ENCODE results near the gene CFAP221. TPM values are rescaled to one million over a fixed set of nuclear protein-coding genes. Genes with fewer than 3 reads are reported as not detected.

CFAP221 gene
- total and polyA plus RNA-seq, 2 donors = 0.14 to 0.41 TPM

GRCh38 chr2:119574108-119574815, 30.0 kb downstream of the CFAP221 start:
- no peak for DNase-seq (ENCODE audit: low read depth in 6 of 9, low spot score in 9 of 9)
- no peak overlapping the region for H3K27ac ChIP-seq (ENCODE audit: low read depth in 1 of 2, low read length in 1 of 2)
- no peak overlapping the region for H3K4me3 ChIP-seq (ENCODE audit: low read length in 2 of 2)
- H3K4me1 ChIP-seq (ENCODE audit: control insufficient read depth in 2 of 2, insufficient read depth in 2 of 2, low read length in 2 of 2) = no peaks in the 10 kb centered on the region
- WGBS = 81% methylated on average over 3 of the region's 3 CpGs
- H3K9me3 ChIP-seq (ENCODE audit: control insufficient read depth in 2 of 2, insufficient read depth in 1 of 2, low read length in 1 of 2) = no peaks in the 10 kb centered on the region
- H3K36me3 ChIP-seq (ENCODE audit: control insufficient read depth in 2 of 2, insufficient read depth in 2 of 2, low read length in 1 of 2) = no peaks in the 10 kb centered on the region
- no peaks in the 10 kb centered on the region for H3K27me3 ChIP-seq (ENCODE audit: control insufficient read depth in 2 of 2, insufficient read depth in 1 of 2, low read length in 1 of 2)

GRCh38 chr2:119574864-119575263, 30.6 kb downstream of the CFAP221 start:
- H3K27ac ChIP-seq (ENCODE audit: low read depth in 1 of 2, low read length in 1 of 2) = no peak overlapping the region
- H3K4me1 ChIP-seq (ENCODE audit: control insufficient read depth in 2 of 2, insufficient read depth in 2 of 2, low read length in 2 of 2) = no peaks in the 10 kb centered on the region
- no peak for DNase-seq (ENCODE audit: low read depth in 6 of 9, low spot score in 9 of 9)
- 71% methylated on average over 2 of the region's 2 CpGs for WGBS
- H3K27me3 ChIP-seq (ENCODE audit: control insufficient read depth in 2 of 2, insufficient read depth in 1 of 2, low read length in 1 of 2) = no peaks in the 10 kb centered on the region
- no peak overlapping the region for H3K4me3 ChIP-seq (ENCODE audit: low read length in 2 of 2)
- no peaks in the 10 kb centered on the region for H3K9me3 ChIP-seq (ENCODE audit: control insufficient read depth in 2 of 2, insufficient read depth in 1 of 2, low read length in 1 of 2)
- no peaks in the 10 kb centered on the region for H3K36me3 ChIP-seq (ENCODE audit: control insufficient read depth in 2 of 2, insufficient read depth in 2 of 2, low read length in 1 of 2)

GRCh38 chr2:119575439-119575838, 31.2 kb downstream of the CFAP221 start:
- Histone ChIP-seq H3K4me1 (ENCODE audit: control insufficient read depth in 2 of 2, insufficient read depth in 2 of 2, low read length in 2 of 2) (no peaks in the 10 kb centered on the region), H3K27me3 (ENCODE audit: control insufficient read depth in 2 of 2, insufficient read depth in 1 of 2, low read length in 1 of 2) (no peaks in the 10 kb centered on the region), H3K4me3 (ENCODE audit: low read length in 2 of 2) (no peak overlapping the region), H3K36me3 (ENCODE audit: control insufficient read depth in 2 of 2, insufficient read depth in 2 of 2, low read length in 1 of 2) (no peaks in the 10 kb centered on the region), H3K9me3 (ENCODE audit: control insufficient read depth in 2 of 2, insufficient read depth in 1 of 2, low read length in 1 of 2) (no peaks in the 10 kb centered on the region), H3K27ac (ENCODE audit: low read depth in 1 of 2, low read length in 1 of 2) (no peak overlapping the region)
- no peak for DNase-seq (ENCODE audit: low read depth in 6 of 9, low spot score in 9 of 9)
- WGBS = 88% methylated on average over 1 of the region's 1 CpG

GRCh38 chr2:119579424-119580295, 35.4 kb downstream of the CFAP221 start:
- Histone ChIP-seq H3K27ac (ENCODE audit: low read depth in 1 of 2, low read length in 1 of 2) (no peak overlapping the region), H3K9me3 (ENCODE audit: control insufficient read depth in 2 of 2, insufficient read depth in 1 of 2, low read length in 1 of 2) (no peaks in the 10 kb centered on the region), H3K4me3 (ENCODE audit: low read length in 2 of 2) (no peak overlapping the region), H3K36me3 (ENCODE audit: control insufficient read depth in 2 of 2, insufficient read depth in 2 of 2, low read length in 1 of 2) (no peaks in the 10 kb centered on the region), H3K4me1 (ENCODE audit: control insufficient read depth in 2 of 2, insufficient read depth in 2 of 2, low read length in 2 of 2) (no peaks in the 10 kb centered on the region), H3K27me3 (ENCODE audit: control insufficient read depth in 2 of 2, insufficient read depth in 1 of 2, low read length in 1 of 2) (no peaks in the 10 kb centered on the region)
- 96% methylated on average over 7 of the region's 7 CpGs for WGBS
- no peak for DNase-seq (ENCODE audit: low read depth in 6 of 9, low spot score in 9 of 9)

GRCh38 chr2:119580550-119581072, 36.4 kb downstream of the CFAP221 start:
- Histone ChIP-seq H3K27me3 (ENCODE audit: control insufficient read depth in 2 of 2, insufficient read depth in 1 of 2, low read length in 1 of 2) (no peaks in the 10 kb centered on the region), H3K9me3 (ENCODE audit: control insufficient read depth in 2 of 2, insufficient read depth in 1 of 2, low read length in 1 of 2) (no peaks in the 10 kb centered on the region), H3K27ac (ENCODE audit: low read depth in 1 of 2, low read length in 1 of 2) (no peak overlapping the region), H3K4me3 (ENCODE audit: low read length in 2 of 2) (no peak overlapping the region), H3K4me1 (ENCODE audit: control insufficient read depth in 2 of 2, insufficient read depth in 2 of 2, low read length in 2 of 2) (no peaks in the 10 kb centered on the region), H3K36me3 (ENCODE audit: control insufficient read depth in 2 of 2, insufficient read depth in 2 of 2, low read length in 1 of 2) (no peaks in the 10 kb centered on the region)
- 90% methylated on average over 4 of the region's 4 CpGs for WGBS
- no peak for DNase-seq (ENCODE audit: low read depth in 6 of 9, low spot score in 9 of 9)

GRCh38 chr2:119583291-119583690, 39.0 kb downstream of the CFAP221 start:
- Histone ChIP-seq H3K27ac (ENCODE audit: low read depth in 1 of 2, low read length in 1 of 2) (no peak overlapping the region), H3K4me3 (ENCODE audit: low read length in 2 of 2) (no peak overlapping the region), H3K9me3 (ENCODE audit: control insufficient read depth in 2 of 2, insufficient read depth in 1 of 2, low read length in 1 of 2) (no peaks in the 10 kb centered on the region), H3K36me3 (ENCODE audit: control insufficient read depth in 2 of 2, insufficient read depth in 2 of 2, low read length in 1 of 2) (no peaks in the 10 kb centered on the region), H3K4me1 (ENCODE audit: control insufficient read depth in 2 of 2, insufficient read depth in 2 of 2, low read length in 2 of 2) (no peaks in the 10 kb centered on the region), H3K27me3 (ENCODE audit: control insufficient read depth in 2 of 2, insufficient read depth in 1 of 2, low read length in 1 of 2) (no peaks in the 10 kb centered on the region)
- no peak for DNase-seq (ENCODE audit: low read depth in 6 of 9, low spot score in 9 of 9)

GRCh38 chr2:119584469-119584868, 40.2 kb downstream of the CFAP221 start:
- no peaks in the 10 kb centered on the region for H3K4me1 ChIP-seq (ENCODE audit: control insufficient read depth in 2 of 2, insufficient read depth in 2 of 2, low read length in 2 of 2)
- no peak overlapping the region for H3K27ac ChIP-seq (ENCODE audit: low read depth in 1 of 2, low read length in 1 of 2)
- no peaks in the 10 kb centered on the region for H3K36me3 ChIP-seq (ENCODE audit: control insufficient read depth in 2 of 2, insufficient read depth in 2 of 2, low read length in 1 of 2)
- no peaks in the 10 kb centered on the region for H3K9me3 ChIP-seq (ENCODE audit: control insufficient read depth in 2 of 2, insufficient read depth in 1 of 2, low read length in 1 of 2)
- H3K27me3 ChIP-seq (ENCODE audit: control insufficient read depth in 2 of 2, insufficient read depth in 1 of 2, low read length in 1 of 2) = no peaks in the 10 kb centered on the region
- no peak overlapping the region for H3K4me3 ChIP-seq (ENCODE audit: low read length in 2 of 2)
- no peak for DNase-seq (ENCODE audit: low read depth in 6 of 9, low spot score in 9 of 9)

- Histone ChIP-seq H3K4me3 (ENCODE audit: low read length in 2 of 2) (no peak overlapping the region), H3K9me3 (ENCODE audit: control insufficient read depth in 2 of 2, insufficient read depth in 1 of 2, low read length in 1 of 2) (no peaks in the 10 kb centered on the region), H3K27me3 (ENCODE audit: control insufficient read depth in 2 of 2, insufficient read depth in 1 of 2, low read length in 1 of 2) (no peaks in the 10 kb centered on the region), H3K4me1 (ENCODE audit: control insufficient read depth in 2 of 2, insufficient read depth in 2 of 2, low read length in 2 of 2) (no peaks in the 10 kb centered on the region), H3K36me3 (ENCODE audit: control insufficient read depth in 2 of 2, insufficient read depth in 2 of 2, low read length in 1 of 2) (no peaks in the 10 kb centered on the region), H3K27ac (ENCODE audit: low read depth in 1 of 2, low read length in 1 of 2) (no peak overlapping the region)
- DNase-seq (ENCODE audit: low read depth in 6 of 9, low spot score in 9 of 9) = no peak
- 62% methylated on average over 3 of the region's 3 CpGs for WGBS
These were observed 41.8 kb downstream of the CFAP221 start for GRCh38 chr2:119586085-119586484.

- Histone ChIP-seq H3K4me3 (ENCODE audit: low read length in 2 of 2) (no peak overlapping the region), H3K27me3 (ENCODE audit: control insufficient read depth in 2 of 2, insufficient read depth in 1 of 2, low read length in 1 of 2) (no peaks in the 10 kb centered on the region), H3K9me3 (ENCODE audit: control insufficient read depth in 2 of 2, insufficient read depth in 1 of 2, low read length in 1 of 2) (no peaks in the 10 kb centered on the region), H3K36me3 (ENCODE audit: control insufficient read depth in 2 of 2, insufficient read depth in 2 of 2, low read length in 1 of 2) (no peaks in the 10 kb centered on the region), H3K4me1 (ENCODE audit: control insufficient read depth in 2 of 2, insufficient read depth in 2 of 2, low read length in 2 of 2) (no peaks in the 10 kb centered on the region), H3K27ac (ENCODE audit: low read depth in 1 of 2, low read length in 1 of 2) (no peak overlapping the region)
- DNase-seq (ENCODE audit: low read depth in 6 of 9, low spot score in 9 of 9) = no peak
- WGBS = 74% methylated on average over 3 of the region's 3 CpGs
These were observed 46.6 kb downstream of the CFAP221 start for GRCh38 chr2:119590873-119591272.
